HepG2 (cell line): ENCODE data around the gene GARIN5A. TPM values are rescaled to one million over a fixed set of nuclear protein-coding genes. Genes with fewer than 3 reads are reported as not detected.
A peak's percentile ranks its signal among the peaks of the same experiment; 100 is the strongest.

Experiments used
- ATAC-seq: fragments of 200-7000 bp; cut with Tn5 transposase; 3 replicates; pipeline ENCODE4 v1.9.1; 2020; ENCODE audit warnings: mild to moderate bottlenecking, moderate library complexity
- BruUV-seq: library from RNA; stranded (reverse); fragments of 400-500 nt; replicated peaks from 2 replicates; lab custom pipeline; 2021; lab: Mats Ljungman, UMichigan
- CTCF ChIA-PET: fragments of 300-600 bp; formaldehyde crosslinking; extraction: SDS; loops from one replicate; lab custom pipeline; 2021; ENCODE audit warnings: low total read pairs, inconsistent platforms, low intra/inter-chr PET ratio; lab: Yijun Ruan, JAX
- POLR2A ChIA-PET: fragments of 350-600 bp; sonication (Branson Sonifier 250); formaldehyde crosslinking; loops from one replicate; lab custom pipeline; 2020; ENCODE audit warnings: antibody characterized with exemption, inconsistent platforms; lab: Yijun Ruan, JAX
- DNase-seq: peaks from one replicate; pipeline ENCODE4 v3.0.0-alpha.2; 2015; ENCODE audit warnings: low spot score
- FAIRE-seq: peaks from 3 replicates; lab custom pipeline; 2011; peaks lifted over from hg19 to GRCh38; lab: Jason Lieb, UNC
- H2AFZ ChIP-seq: one replicate; pipeline ENCODE4 v1.6.1; 2011; ENCODE audit warnings: low read length, inconsistent platforms
- H3K27ac ChIP-seq: fragments of 300-600 bp; 3 replicates; pipeline ENCODE4 v1.8.0; 2011; ENCODE audit warnings: mixed run types, mild to moderate bottlenecking, mixed read lengths, low read length, inconsistent platforms; ENCODE audit not compliant: insufficient read depth; ENCODE audit errors: extremely low read length
- H3K27me3 ChIP-seq, 2 experiments: fragments of 200-600 bp in 1 of 2; 2 replicates in 1 of 2; 3 replicates in 1 of 2; pipeline versions ENCODE4 v1.6.0 to v1.8.0; 2011; ENCODE audit warnings: low read length in 2 of 2, mild to moderate bottlenecking in 2 of 2, moderate library complexity in 2 of 2, inconsistent platforms in 1 of 2; ENCODE audit not compliant: insufficient read depth in 2 of 2, control insufficient read depth in 1 of 2
- H3K36me3 ChIP-seq, 2 experiments: fragments of 200-600 bp in 1 of 2; replicated peaks in 1 of 2; 2 replicates in 1 of 2; 3 replicates in 1 of 2; pipeline versions ENCODE4 v1.5.1 to v1.8.0; 2011; ENCODE audit warnings: low read length in 2 of 2, inconsistent platforms in 1 of 2; ENCODE audit not compliant: insufficient read depth in 2 of 2, control insufficient read depth in 1 of 2
- H3K4me1 ChIP-seq: 2 replicates; pipeline ENCODE4 v1.5.1; 2012; ENCODE audit warnings: low read length, inconsistent platforms; ENCODE audit not compliant: insufficient read depth
- H3K4me2 ChIP-seq: 2 replicates; pipeline ENCODE4 v1.6.0; 2011; ENCODE audit warnings: low read depth, low read length, inconsistent platforms
- H3K4me3 ChIP-seq, 3 experiments: fragments of 200-600 bp in 1 of 3; sonication (generic), shearing (Covaris generic) in 1 of 3; replicated peaks in 1 of 3; 2 replicates each; pipeline ENCODE4 v1.5.1; 2011 to 2016; ENCODE audit warnings: low read length in 3 of 3, inconsistent platforms in 2 of 3, low read depth in 2 of 3, mild to moderate bottlenecking in 2 of 3, control low read depth in 1 of 3, mixed read lengths in 1 of 3; ENCODE audit not compliant: insufficient read depth in 1 of 3
- H3K79me2 ChIP-seq: one replicate; pipeline ENCODE4 v1.6.1; 2011; ENCODE audit warnings: low read length, inconsistent platforms; ENCODE audit not compliant: insufficient read depth
- H3K9ac ChIP-seq: 2 replicates; pipeline ENCODE4 v1.6.0; 2011; ENCODE audit warnings: mild to moderate bottlenecking, low read depth, low read length, inconsistent platforms; ENCODE audit not compliant: insufficient read depth
- H3K9me3 ChIP-seq: 2 replicates; pipeline ENCODE4 v1.5.1; 2012; ENCODE audit warnings: mild to moderate bottlenecking, low read length
- H4K20me1 ChIP-seq: 2 replicates; pipeline ENCODE4 v1.6.0; 2011; ENCODE audit warnings: inconsistent platforms, mild to moderate bottlenecking, low read length, moderate library complexity; ENCODE audit not compliant: insufficient read depth
- KDM2A ChIP-seq: sonication (generic); formaldehyde crosslinking; IDR thresholded peaks from 2 replicates; pipeline ENCODE4 v1.4.0; 2020; ENCODE audit warnings: low read depth, missing genetic modification reagents, borderline replicate concordance
- MAFG ChIP-seq: sonication (generic); formaldehyde crosslinking; IDR thresholded peaks from 2 replicates; pipeline ENCODE4 v1.5.1; 2020; ENCODE audit warnings: mild to moderate bottlenecking, missing genetic modification reagents
- NPAS2 ChIP-seq: sonication (generic); formaldehyde crosslinking; IDR thresholded peaks from 2 replicates; pipeline ENCODE4 v1.8.0; 2022; ENCODE audit warnings: mild to moderate bottlenecking, missing genetic modification reagents, borderline replicate concordance
- PAX8 ChIP-seq: sonication (generic); formaldehyde crosslinking; IDR thresholded peaks from 2 replicates; pipeline ENCODE4 v1.8.0; 2022; ENCODE audit warnings: mild to moderate bottlenecking, missing genetic modification reagents, borderline replicate concordance
- RBFOX2 ChIP-seq: fragments of 200-400 bp; formaldehyde crosslinking; IDR thresholded peaks from 2 replicates; pipeline ENCODE4 v1.6.1; 2017; ENCODE audit warnings: low read depth, mild to moderate bottlenecking, low read length
- TP53 ChIP-seq: sonication (generic); formaldehyde crosslinking; conservative IDR thresholded peaks from 2 replicates; pipeline ENCODE4 v1.4.0; 2020; ENCODE audit warnings: missing genetic modification reagents
- ZKSCAN8 ChIP-seq: IDR thresholded peaks from 2 replicates; pipeline ENCODE4 v1.6.1; 2016; ENCODE audit warnings: borderline replicate concordance, missing genetic modification reagents, missing compliant biosample characterization
- ZNF263 ChIP-seq: sonication (generic); formaldehyde crosslinking; IDR thresholded peaks from 2 replicates; pipeline ENCODE4 v1.4.0; 2020; ENCODE audit warnings: missing genetic modification reagents
- ZNF33A ChIP-seq: sonication (generic); formaldehyde crosslinking; IDR thresholded peaks from 2 replicates; pipeline ENCODE4 v1.5.1; 2020; ENCODE audit warnings: missing genetic modification reagents, mild to moderate bottlenecking, moderate library complexity, borderline replicate concordance
- ZNF354B ChIP-seq: sonication (generic); formaldehyde crosslinking; IDR thresholded peaks from 2 replicates; pipeline ENCODE4 v1.8.0; 2022; ENCODE audit warnings: mild to moderate bottlenecking, missing genetic modification reagents
- ZNF616 ChIP-seq: sonication (generic); formaldehyde crosslinking; IDR thresholded peaks from 2 replicates; pipeline ENCODE4 v1.5.0; 2020; ENCODE audit warnings: low read depth, mild to moderate bottlenecking, missing genetic modification reagents
- ZNF709 ChIP-seq: sonication (generic); formaldehyde crosslinking; IDR thresholded peaks from 2 replicates; pipeline ENCODE4 v1.5.0; 2020; ENCODE audit warnings: mild to moderate bottlenecking, missing genetic modification reagents
- WGBS: methylation state at CpG from one replicate; pipeline ENCODE4 v1.1.6; 2017; ENCODE audit warnings: low lambda C conversion rate; 5-methylcytosine and 5-hydroxymethylcytosine counted together
- in situ Hi-C: cut with HindIII; loops from 2 replicates; pipeline ENCODE4 v1.10.0; 2017; ENCODE audit warnings: low pct_unique_long_range_greater_than_20kb; ENCODE audit not compliant: extremely low pct_ligation_motif_present
- intact Hi-C: fragments of 100-400 bp; cut with micrococcal nuclease; formaldehyde crosslinking; loops from one replicate; pipeline ENCODE4 v1.10.0; 2022; ENCODE audit not compliant: unreplicated experiment
- polyA plus RNA-seq, 8 experiments: library from polyadenylated mRNA; depleted of rRNA in 3 of 8; stranded (reverse) in 7 of 8; unstranded in 1 of 8; fragments of >200 nt; fragmentation: Illumina TruSeq in 4 of 8; extraction: Trizol in 4 of 8; gene quantifications; 2 replicates each; pipeline versions ENCODE4 v1.2.1 to v1.2.3, GENCODE V29; 2011 to 2016; ENCODE audit warnings: low read depth in 4 of 8, missing spikeins in 1 of 8, mixed read lengths in 1 of 8; ENCODE audit not compliant: insufficient read depth in 1 of 8
- total RNA-seq, 5 experiments: library from RNA; depleted of rRNA; stranded (reverse); fragments of >200 nt; fragmentation: Illumina TruSeq; extraction: Trizol; gene quantifications; 2 replicates each; pipeline ENCODE4 v1.2.3, GENCODE V29; 2016; ENCODE audit warnings: low read depth in 1 of 5
- TF ChIP-seq, protein P1 (sequence below): sonication (generic); formaldehyde crosslinking; IDR thresholded peaks from 2 replicates; pipeline ENCODE4 v1.9.0; 2022; ENCODE audit warnings: missing genetic modification reagents, mild to moderate bottlenecking, borderline replicate concordance
- TF ChIP-seq, protein P2 (sequence below): sonication (generic); formaldehyde crosslinking; IDR thresholded peaks from 2 replicates; pipeline ENCODE4 v1.8.1; 2023; ENCODE audit warnings: mild to moderate bottlenecking, missing genetic modification reagents, borderline replicate concordance
- TF ChIP-seq, protein P3 (sequence below): sonication (generic); formaldehyde crosslinking; IDR thresholded peaks from 2 replicates; pipeline ENCODE4 v1.4.0; 2020; ENCODE audit warnings: missing genetic modification reagents, borderline replicate concordance

The GARIN5A gene
- total and polyA plus RNA-seq, 2 of the 13 experiments (the other 11 are each of a cell fraction or from before 2014, with no cell fraction given), result not detected

DNA sequence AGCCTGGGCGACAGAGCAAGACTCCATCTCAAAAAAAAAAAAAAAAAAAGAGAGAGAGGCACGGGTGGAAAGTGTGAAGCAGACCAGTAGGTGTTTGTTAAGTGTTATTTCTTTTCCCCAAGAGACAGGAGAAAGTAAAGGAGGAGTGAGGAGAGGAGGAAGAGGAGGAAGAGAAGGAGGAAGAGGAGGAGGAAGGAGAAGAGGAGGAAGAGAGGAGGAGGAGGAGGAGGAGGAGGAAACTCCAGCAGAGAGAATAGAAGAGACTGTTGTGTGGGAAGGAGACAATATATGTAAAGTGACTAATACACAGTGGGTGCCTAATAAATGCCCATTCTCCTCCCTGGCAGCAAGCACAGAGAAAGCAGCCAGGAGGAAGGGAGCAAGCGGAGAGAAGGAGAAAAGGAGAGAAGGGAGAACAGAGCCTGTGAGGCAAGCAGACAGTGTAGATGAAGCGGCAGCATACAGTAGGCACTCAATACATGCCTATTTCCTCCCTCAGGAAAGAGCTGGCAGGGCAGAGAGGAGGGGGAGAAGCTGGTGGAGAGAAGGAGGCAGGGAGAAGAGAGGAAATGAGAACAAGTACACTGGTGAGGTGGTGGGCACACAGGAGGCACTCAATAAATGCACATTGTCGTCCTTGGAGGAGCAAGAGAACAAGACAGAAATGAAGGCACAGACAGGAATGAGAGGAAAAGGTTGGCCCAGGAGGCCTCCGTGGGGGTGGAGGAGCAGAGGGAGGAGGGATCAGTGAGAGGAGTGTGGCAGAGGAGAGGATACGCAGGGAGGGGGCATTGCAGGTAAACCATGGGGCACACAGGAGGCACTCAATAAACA is 17.8 kb upstream of the GARIN5A start:
- DNase-seq (no peak), ATAC-seq (no peak), FAIRE-seq (no peak)
- H3K27me3 ChIP-seq, result peaks cover 3 to 27% of the 10 kb centered on the region in 2 experiments; a peak in 3 of 5 replicates
- ChIA-PET POLR2A (no interaction called here), CTCF (no interaction called here)
- WGBS, result 28% methylated on average over 7 of the region's 7 CpGs
- no peaks in the 10 kb centered on the region for H3K9me3 ChIP-seq
- no TSS peak for BruUV-seq
- intact Hi-C loops, result no loop called here
- H3K36me3 ChIP-seq, result no peaks in the 10 kb centered on the region
- H3K4me2 ChIP-seq, result no peak overlapping the region
- peaks cover 11% of the 10 kb centered on the region for H3K4me1 ChIP-seq
- H3K4me3 ChIP-seq, result no peak overlapping the region
- H3K79me2 ChIP-seq, result no peaks in the 10 kb centered on the region
- in situ Hi-C loops, result no loop called here
- TF ChIP-seq KDM2A (CRISPR knock-in tag), result no peak
- 0 out of 2 replicates have a peak, but pooled peaks have one; percentile 41 for TF ChIP-seq ZNF263 (CRISPR knock-in tag)
- TF ChIP-seq ZKSCAN8 (CRISPR knock-in tag), result peak; percentile 52; the same call in 1 of the 2 replicates
- no peaks in the 10 kb centered on the region for H4K20me1 ChIP-seq
- H3K27ac ChIP-seq, result no peak overlapping the region
- H2AFZ ChIP-seq, result no peak overlapping the region
- no peak overlapping the region for H3K9ac ChIP-seq

DNA sequence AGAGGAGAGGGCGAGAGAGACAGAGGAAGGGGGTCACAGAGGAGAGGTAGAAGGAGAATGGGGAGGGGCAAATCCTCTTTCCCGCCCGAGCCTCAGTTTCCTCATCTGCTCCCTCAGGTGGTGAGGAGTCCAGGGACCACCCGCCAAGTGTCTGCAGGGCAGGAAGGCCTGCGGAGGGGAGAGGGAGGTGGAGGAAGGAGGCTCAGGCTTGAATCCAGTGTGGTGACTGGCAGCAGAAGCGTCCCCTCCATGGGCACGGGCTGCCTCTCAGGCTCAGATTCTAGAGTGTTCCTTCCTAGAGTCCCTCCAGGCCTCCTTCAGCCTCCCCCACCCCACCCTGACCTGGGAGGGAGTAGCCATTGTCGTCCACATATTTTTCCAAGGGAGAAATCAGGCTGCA is 16.5 kb upstream of the GARIN5A start:
- in situ Hi-C loops, result no loop called here
- no peak for ATAC-seq
- Histone ChIP-seq H3K4me1 (peaks cover 11% of the 10 kb centered on the region), H2AFZ (no peak overlapping the region), H3K36me3 (no peaks in the 10 kb centered on the region), H3K27me3 (peaks cover 6 to 30% of the 10 kb centered on the region in 2 experiments; a peak in 4 of 5 replicates), H3K4me2 (no peak overlapping the region), H3K9ac (no peak overlapping the region), H3K27ac (no peak overlapping the region), H4K20me1 (no peaks in the 10 kb centered on the region), H3K79me2 (no peaks in the 10 kb centered on the region), H3K9me3 (no peaks in the 10 kb centered on the region), H3K4me3 (no peak overlapping the region)
- ChIA-PET CTCF (no interaction called here), POLR2A (no interaction called here)
- intact Hi-C loops, result no loop called here
- 19% methylated on average over 6 of the region's 8 CpGs for whole genome bisulfite sequencing
- no peak for FAIRE-seq
- no TSS peak for BruUV-seq
- DNase-seq, result no peak
- TF ChIP-seq, protein P1, sequence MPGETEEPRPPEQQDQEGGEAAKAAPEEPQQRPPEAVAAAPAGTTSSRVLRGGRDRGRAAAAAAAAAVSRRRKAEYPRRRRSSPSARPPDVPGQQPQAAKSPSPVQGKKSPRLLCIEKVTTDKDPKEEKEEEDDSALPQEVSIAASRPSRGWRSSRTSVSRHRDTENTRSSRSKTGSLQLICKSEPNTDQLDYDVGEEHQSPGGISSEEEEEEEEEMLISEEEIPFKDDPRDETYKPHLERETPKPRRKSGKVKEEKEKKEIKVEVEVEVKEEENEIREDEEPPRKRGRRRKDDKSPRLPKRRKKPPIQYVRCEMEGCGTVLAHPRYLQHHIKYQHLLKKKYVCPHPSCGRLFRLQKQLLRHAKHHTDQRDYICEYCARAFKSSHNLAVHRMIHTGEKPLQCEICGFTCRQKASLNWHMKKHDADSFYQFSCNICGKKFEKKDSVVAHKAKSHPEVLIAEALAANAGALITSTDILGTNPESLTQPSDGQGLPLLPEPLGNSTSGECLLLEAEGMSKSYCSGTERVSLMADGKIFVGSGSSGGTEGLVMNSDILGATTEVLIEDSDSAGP (CRISPR knock-in tag), result no peak
- TF ChIP-seq ZNF616 (CRISPR knock-in tag) (no peak), PAX8 (CRISPR knock-in tag) (no peak), TP53 (CRISPR knock-in tag) (no peak), ZNF33A (CRISPR knock-in tag) (no peak), MAFG (CRISPR knock-in tag) (no peak), NPAS2 (CRISPR knock-in tag) (no peak), ZNF354B (CRISPR knock-in tag) (no peak), ZNF709 (CRISPR knock-in tag) (no peak), RBFOX2 (no peak)
- TF ChIP-seq, protein P2, sequence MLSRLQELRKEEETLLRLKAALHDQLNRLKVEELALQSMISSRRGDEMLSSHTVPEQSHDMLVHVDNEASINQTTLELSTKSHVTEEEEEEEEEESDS (CRISPR knock-in tag), result no peak
- TF ChIP-seq, protein P3, sequence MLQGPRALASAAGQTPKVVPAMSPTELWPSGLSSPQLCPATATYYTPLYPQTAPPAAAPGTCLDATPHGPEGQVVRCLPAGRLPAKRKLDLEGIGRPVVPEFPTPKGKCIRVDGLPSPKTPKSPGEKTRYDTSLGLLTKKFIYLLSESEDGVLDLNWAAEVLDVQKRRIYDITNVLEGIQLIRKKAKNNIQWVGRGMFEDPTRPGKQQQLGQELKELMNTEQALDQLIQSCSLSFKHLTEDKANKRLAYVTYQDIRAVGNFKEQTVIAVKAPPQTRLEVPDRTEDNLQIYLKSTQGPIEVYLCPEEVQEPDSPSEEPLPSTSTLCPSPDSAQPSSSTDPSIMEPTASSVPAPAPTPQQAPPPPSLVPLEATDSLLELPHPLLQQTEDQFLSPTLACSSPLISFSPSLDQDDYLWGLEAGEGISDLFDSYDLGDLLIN (CRISPR knock-in tag), result no peak
